H54 (cell line): ENCODE measurements around the gene KRT4.

Experiments used
- DNase-seq: peaks from one replicate; pipeline ENCODE4 v3.0.0; 2011; ENCODE audit warnings: low spot score, mixed read lengths; ENCODE audit not compliant: insufficient read length
- FAIRE-seq: peaks from 3 replicates; lab custom pipeline; 2011; peaks lifted over from hg19 to GRCh38; lab: Jason Lieb, UNC
- POLR2A ChIP-seq: IDR thresholded peaks from 2 replicates; pipeline ENCODE4 v1.6.1; 2011; ENCODE audit warnings: low read depth, mild to moderate bottlenecking, low read length

Gene KRT4

DNA sequence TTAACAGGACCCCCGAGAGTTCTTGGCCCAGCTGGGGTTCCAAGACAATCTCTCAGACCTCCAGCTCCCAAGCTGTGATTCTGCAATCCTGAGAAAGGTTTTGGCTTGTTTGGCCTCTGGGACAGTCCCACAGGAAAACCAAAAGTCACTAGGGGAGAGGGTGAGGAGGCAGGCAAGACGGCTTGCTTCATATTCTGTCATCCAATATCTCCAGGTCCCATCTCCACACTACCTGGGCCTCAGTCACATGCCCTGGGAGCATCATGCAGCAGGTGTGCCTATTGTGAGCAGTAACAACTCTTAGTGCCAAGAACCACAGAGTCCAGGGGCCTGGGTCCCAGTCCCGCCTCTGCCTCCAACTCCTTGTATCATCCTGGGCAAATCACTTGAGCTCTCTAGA lies 18.5 kb upstream of the KRT4 start:
- TF ChIP-seq POLR2A, result no peak
- DNase-seq (no peak), FAIRE-seq (no peak)

DNA sequence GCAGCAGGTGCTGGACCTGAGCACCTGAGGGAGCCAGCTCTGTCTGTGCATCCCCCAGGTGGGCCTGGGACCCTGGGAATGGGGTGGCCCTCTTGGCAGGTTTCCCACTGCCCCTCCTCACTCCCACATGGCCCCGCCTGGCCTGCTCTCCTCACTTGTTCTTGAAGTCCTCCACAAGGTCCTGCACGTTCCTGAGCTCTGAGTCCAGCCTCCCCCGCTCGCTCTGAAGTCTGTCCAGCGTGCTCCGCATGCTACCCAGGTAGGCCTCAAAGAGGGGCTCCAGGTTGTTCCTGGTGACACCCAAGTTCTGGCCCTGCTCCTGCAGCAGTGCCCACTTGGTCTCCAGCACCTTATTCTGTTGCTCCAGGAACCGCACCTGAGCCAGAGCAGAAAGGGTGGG lies 17.3 kb upstream of the KRT4 start:
- DNase-seq (no peak), FAIRE-seq (no peak)
- no peak for TF ChIP-seq POLR2A

GRCh38 chr12:52829986-52830770 lies 16.3 kb upstream of the KRT4 start:
- FAIRE-seq (no peak), DNase-seq (no peak)
- TF ChIP-seq POLR2A, result no peak

DNA sequence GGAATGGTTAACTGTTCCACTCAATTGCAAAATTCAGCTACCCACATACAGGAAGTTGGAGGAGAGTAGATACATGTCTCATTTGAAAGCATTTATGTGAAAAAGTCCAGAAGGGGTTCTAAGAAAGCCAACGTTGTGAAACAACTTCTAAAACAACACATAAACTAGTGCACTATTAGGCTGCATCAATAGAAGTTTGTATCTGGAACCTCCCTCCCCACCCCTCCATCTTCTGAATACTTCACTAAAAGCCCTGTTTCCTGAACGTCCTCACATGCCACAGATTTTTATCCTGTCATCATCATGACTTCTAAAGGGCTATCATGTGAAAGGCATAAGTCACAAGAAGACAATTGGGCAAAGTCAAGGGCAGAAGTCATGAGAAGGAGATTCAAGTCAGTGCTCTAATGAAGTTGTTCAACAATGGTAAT lies 14.7 kb upstream of the KRT4 start:
- TF ChIP-seq POLR2A, result no peak
- DNase-seq (no peak), FAIRE-seq (no peak)

DNA sequence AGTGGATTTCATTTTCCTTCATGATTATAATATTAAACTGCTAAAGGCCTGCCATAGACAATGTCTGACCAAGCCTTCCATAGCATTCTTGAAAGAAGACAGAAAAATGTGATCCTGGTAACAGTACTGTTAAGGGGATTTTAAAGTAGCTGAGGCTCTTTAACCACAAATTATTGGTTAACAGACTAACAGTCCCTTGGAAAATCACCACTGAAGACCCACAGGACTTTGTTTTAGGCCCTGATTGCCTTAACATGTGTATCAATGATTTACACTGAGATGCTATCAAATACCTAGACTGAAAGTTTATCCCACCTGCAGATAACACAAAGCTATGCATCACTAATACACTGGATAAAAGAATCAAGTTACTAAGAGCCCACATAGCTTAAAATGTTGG lies 14.2 kb upstream of the KRT4 start:
- no peak for FAIRE-seq
- no peak for DNase-seq
- TF ChIP-seq POLR2A, result no peak

- DNase-seq (no peak), FAIRE-seq (no peak)
- TF ChIP-seq POLR2A, result no peak
Measured at GRCh38 chr12:52827499-52828090, 13.7 kb upstream of the KRT4 start.

GRCh38 chr12:52826611-52827498 lies 12.9 kb upstream of the KRT4 start:
- FAIRE-seq (no peak), DNase-seq (no peak)
- TF ChIP-seq POLR2A, result no peak

GRCh38 chr12:52825961-52826360 lies 12.0 kb upstream of the KRT4 start:
- DNase-seq (no peak), FAIRE-seq (no peak)
- TF ChIP-seq POLR2A, result no peak

GRCh38 chr12:52824741-52825410 lies 11.0 kb upstream of the KRT4 start:
- TF ChIP-seq POLR2A, result no peak
- DNase-seq (no peak), FAIRE-seq (no peak)

DNA sequence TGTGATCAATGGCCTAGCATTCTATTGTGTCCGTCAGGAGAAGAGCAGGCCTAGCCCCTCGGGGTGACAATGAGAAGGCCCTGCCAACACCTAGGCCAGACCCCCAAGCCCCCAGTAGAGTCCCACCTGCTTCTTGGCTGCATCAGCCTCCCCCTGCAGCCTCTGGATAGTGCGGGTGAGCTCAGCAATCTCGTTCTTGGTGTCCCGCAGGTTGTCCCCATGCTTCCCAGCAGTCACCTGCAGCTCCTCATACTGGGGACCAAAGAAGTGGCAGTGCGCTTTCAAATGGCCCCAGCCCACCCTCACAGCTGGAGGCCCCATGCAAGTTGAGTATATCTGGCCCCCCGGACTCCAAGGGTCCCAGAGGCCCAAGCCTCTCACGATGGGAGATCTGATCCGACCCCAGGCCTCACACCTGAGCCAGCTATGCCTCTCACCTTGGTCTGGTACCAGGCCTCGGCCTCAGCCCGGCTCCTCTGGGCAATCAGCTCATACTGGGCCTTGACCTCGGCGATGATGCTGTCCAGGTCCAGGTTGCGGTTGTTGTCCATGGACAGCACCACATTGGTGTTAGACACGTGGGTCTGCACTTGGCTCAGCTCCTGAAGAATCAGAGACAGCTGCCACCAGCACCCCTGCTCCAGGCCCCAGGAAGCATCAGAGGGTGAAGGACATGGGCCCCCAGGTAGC lies 10.0 kb upstream of the KRT4 start:
- DNase-seq (no peak), FAIRE-seq (no peak)
- TF ChIP-seq POLR2A, result no peak

DNA sequence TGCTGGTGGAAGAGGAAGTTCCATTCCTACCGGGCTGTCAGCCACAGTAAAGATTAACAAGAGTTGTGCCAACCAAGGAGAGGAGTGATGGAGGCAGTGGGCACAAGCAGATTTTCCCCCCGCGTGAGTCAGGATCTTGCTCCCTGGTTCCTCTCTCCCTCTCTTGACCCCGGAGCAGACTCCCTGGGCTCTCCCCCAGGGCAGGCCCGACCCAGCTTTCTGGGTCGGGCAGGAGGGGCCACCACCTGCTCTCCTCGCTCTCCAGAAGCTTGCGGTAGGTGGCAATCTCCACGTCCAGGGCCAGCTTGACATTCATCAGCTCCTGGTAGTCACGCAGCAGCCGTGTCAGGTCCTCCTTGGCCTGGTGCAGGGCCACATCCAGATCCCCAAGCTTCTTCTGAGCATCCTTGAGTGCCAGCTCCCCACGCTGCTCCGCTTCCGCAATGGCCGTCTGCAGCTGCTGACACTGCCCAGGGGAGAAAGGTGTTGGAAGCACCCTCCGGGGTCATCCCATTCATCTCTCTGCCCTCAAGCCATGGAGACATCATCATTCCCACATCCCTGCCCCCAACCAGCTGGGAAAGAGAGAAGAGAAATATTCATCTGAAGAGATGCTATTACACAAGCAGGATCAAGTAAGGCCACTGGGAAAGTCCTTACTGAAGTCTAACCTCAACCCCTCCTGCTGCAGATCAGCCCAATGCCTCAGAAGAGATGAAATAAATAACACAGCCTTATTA lies 9.0 kb upstream of the KRT4 start:
- FAIRE-seq, result no peak

DNA sequence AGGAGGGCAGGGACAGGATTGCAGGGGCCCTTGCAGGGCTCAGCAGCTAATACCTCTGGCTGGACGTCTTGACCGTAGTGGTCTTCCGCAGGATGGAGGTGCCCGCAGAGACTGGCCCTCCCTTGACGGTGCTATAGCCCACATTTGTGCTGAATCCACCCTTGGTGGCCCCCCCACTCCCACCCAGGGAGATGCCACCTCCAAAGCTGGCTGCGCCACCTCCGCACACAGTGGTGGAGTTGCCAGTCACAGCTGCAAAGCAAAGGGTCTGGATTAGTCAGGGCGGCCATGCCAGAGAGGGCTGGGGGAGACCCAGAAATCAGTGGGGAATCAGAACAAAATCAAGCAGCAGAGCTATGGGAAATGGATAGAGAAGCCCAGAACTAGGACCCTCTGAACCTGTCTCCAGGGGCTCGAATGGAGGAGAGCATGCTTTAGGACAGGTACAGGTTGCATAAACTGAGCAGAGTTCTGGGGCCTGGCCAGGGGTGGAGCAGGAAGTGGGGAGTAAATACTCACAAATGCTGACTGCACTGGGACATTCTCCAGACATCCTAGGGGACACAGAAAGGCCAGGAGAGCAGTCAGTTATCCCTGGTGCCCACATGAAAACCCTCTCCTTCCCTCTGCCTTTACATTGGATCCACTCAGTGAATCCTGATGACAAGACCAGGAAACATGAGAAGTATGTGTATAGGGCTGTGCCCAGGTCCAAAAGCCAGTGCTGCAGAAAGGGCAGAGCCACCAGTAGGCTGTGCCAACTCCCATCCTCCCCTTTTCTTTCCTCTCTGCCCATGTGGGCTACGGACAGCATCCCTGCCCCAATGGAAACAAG lies 8.1 kb upstream of the KRT4 start:
- no peak for TF ChIP-seq POLR2A
- FAIRE-seq (no peak), DNase-seq (peak; percentile 38)

More for the DNA sequence above, 9.0 kb upstream of the KRT4 start:
- DNase-seq, result no peak
- no peak for TF ChIP-seq POLR2A
